Sigmoid colon (tissue), 7 donors: ENCODE measurements around the gene EP300. TPM values are rescaled to one million over a fixed set of nuclear protein-coding genes. Genes with fewer than 3 reads are reported as not detected.
"Not testable (repeated sequence)": the region's sequence is repeated elsewhere in the genome, so short reads cannot be mapped to it uniquely, and the experiment has no call there.

Experiments used
- DNase-seq: peaks from one replicate; pipeline ENCODE4 v3.0.0-alpha.2; 2019
- H3K27ac ChIP-seq, 4 donors: fragments of 200-600 bp; sonication (generic); one replicate each; pipeline ENCODE4 v1.5.1; 2016 to 2019; ENCODE audit warnings: mild to moderate bottlenecking in 1 of 4
- H3K27me3 ChIP-seq, 3 donors: fragments of 200-600 bp; sonication (generic); one replicate each; pipeline ENCODE4 v1.5.1; 2019; ENCODE audit warnings: mild to moderate bottlenecking in 1 of 3
- H3K36me3 ChIP-seq, 4 donors: fragments of 200-600 bp; sonication (generic); one replicate each; pipeline ENCODE4 v1.5.1; 2016 to 2019
- H3K4me1 ChIP-seq, 4 donors: fragments of 200-600 bp; sonication (generic); one replicate each; pipeline ENCODE4 v1.5.1; 2017 to 2019
- H3K4me3 ChIP-seq, 4 donors: fragments of 200-600 bp; sonication (generic); one replicate each; pipeline ENCODE4 v1.5.1; 2017 to 2019; ENCODE audit warnings: mild to moderate bottlenecking in 2 of 4, moderate library complexity in 1 of 4
- H3K9me3 ChIP-seq, 4 donors: fragments of 200-600 bp in 3 of 4; sonication (generic) in 3 of 4; one replicate each; pipeline versions ENCODE4 v1.5.1 to v1.6.1; 2013 to 2019
- CTCF ChIP-seq, 4 experiments: fragments of 450-650 bp in 3 of 4; fragments of 200-600 bp in 1 of 4; IDR thresholded peaks; one replicate each; pipeline ENCODE4 v1.5.1; 2016 to 2019; ENCODE audit warnings: antibody characterized with exemption in 4 of 4, mild to moderate bottlenecking in 3 of 4, moderate library complexity in 2 of 4
- EP300 ChIP-seq, 4 donors: sonication (generic); formaldehyde crosslinking; IDR thresholded peaks; one replicate each; pipeline ENCODE4 v1.6.1; 2017; ENCODE audit warnings: antibody characterized with exemption in 4 of 4
- POLR2A ChIP-seq, 2 donors: fragments of 450-650 bp; IDR thresholded peaks; one replicate each; pipeline ENCODE4 v1.6.1; 2016; ENCODE audit warnings: antibody characterized with exemption in 2 of 2, mild to moderate bottlenecking in 2 of 2, moderate library complexity in 2 of 2
- POLR2AphosphoS5 ChIP-seq, 4 donors: sonication (generic); formaldehyde crosslinking; IDR thresholded peaks; one replicate each; pipeline ENCODE4 v1.6.1; 2017; ENCODE audit warnings: antibody characterized with exemption in 4 of 4
- WGBS, 2 donors: extraction: QIAGEN DNeasy Blood & Tissue Kit; methylation state at CpG; one replicate each; pipeline ENCODE4 v1.1.7; 2013; 5-methylcytosine and 5-hydroxymethylcytosine counted together
- intact Hi-C: fragments of 100-400 bp; cut with DNase I; formaldehyde crosslinking; loops from one replicate; pipeline ENCODE4 v1.15.1; 2023
- polyA plus RNA-seq, 3 donors: library from polyadenylated mRNA; stranded (reverse); fragments of 200-250 nt; gene quantifications; one replicate each; pipeline ENCODE4 v1.2.3, GENCODE V29; 2013
- total RNA-seq, 4 donors: library from RNA; depleted of rRNA; stranded (reverse); fragments of >200 nt; gene quantifications; one replicate each; pipeline ENCODE4 v1.1.0, GENCODE V29; 2016
- donor health status: healthy with polysubstance abuse.
- donor health status: Bipolar disorder and iron deficiency.
- donor health status: healthy.

The EP300 gene
- total and polyA plus RNA-seq, 7 donors, result 6.0 to 109 (median 59.6) TPM

GRCh38 chr22:41096391-41096790, 4.0 kb downstream of the EP300 start:
- no peaks in the 10 kb centered on the region for H3K9me3 ChIP-seq
- 70 to 75% methylated on average over 3 of the region's 3 CpGs for WGBS, 2 donors
- no peak for DNase-seq
- no peaks in the 10 kb centered on the region for H3K27me3 ChIP-seq
- intact Hi-C loops, result no loop called here
- peak overlapping the region in 3 of 4 donors; percentile 21 to 49 (median 40) for H3K27ac ChIP-seq
- no peaks in the 10 kb centered on the region for H3K36me3 ChIP-seq
- peaks cover 0 to 79% (median 69%) of the 10 kb centered on the region in 4 donors for H3K4me1 ChIP-seq
- TF ChIP-seq EP300 (IDR thresholded peaks at IDR 0.05), result no peak
- H3K4me3 ChIP-seq, result peak overlapping the region in 1 of 4 donors; percentile 93

GRCh38 chr22:41096841-41097240, 4.4 kb downstream of the EP300 start:
- intact Hi-C loops, result no loop called here
- no peaks in the 10 kb centered on the region for H3K36me3 ChIP-seq
- H3K4me3 ChIP-seq, result no peak overlapping the region
- no peak for TF ChIP-seq CTCF (IDR thresholded peaks at IDR 0.05)
- TF ChIP-seq POLR2AphosphoS5 (IDR thresholded peaks at IDR 0.05), result no peak
- no peak for DNase-seq
- H3K9me3 ChIP-seq, result no peaks in the 10 kb centered on the region
- H3K4me1 ChIP-seq, result peaks cover 0 to 83% (median 73%) of the 10 kb centered on the region in 4 donors
- H3K27me3 ChIP-seq, result no peaks in the 10 kb centered on the region
- WGBS, 2 donors, result 74 to 80% methylated on average over 4 of the region's 4 CpGs
- peak overlapping the region in 3 of 4 donors; percentile 21 to 49 (median 40) for H3K27ac ChIP-seq

- no peak overlapping the region for H3K27ac ChIP-seq
- H3K36me3 ChIP-seq, result no peaks in the 10 kb centered on the region
- no peaks in the 10 kb centered on the region for H3K27me3 ChIP-seq
- TF ChIP-seq EP300 (IDR thresholded peaks at IDR 0.05), result no peak
- H3K4me3 ChIP-seq, result no peak overlapping the region
- intact Hi-C loops, result no loop called here
- DNase-seq, result no peak
- H3K4me1 ChIP-seq, result peaks cover 0 to 95% (median 87%) of the 10 kb centered on the region in 4 donors
- WGBS, 2 donors, result 84 to 90% methylated on average over 16 of the region's 16 CpGs
- H3K9me3 ChIP-seq, result no peaks in the 10 kb centered on the region
Observed at GRCh38 chr22:41099036-41099435, 6.6 kb downstream of the EP300 start.

- peaks cover 0 to 45% (median 39%) of the 10 kb centered on the region in 4 donors for H3K4me1 ChIP-seq
- peak overlapping the region in 3 of 4 donors; percentile 23 to 29 (median 25) for H3K27ac ChIP-seq
- H3K4me3 ChIP-seq, result no peak overlapping the region
- peaks cover 0 to 15% (median 0%) of the 10 kb centered on the region in 4 donors for H3K36me3 ChIP-seq
- TF ChIP-seq EP300 (IDR thresholded peaks at IDR 0.05) (no peak), CTCF (IDR thresholded peaks at IDR 0.05) (no peak), POLR2A (IDR thresholded peaks at IDR 0.05) (no peak), POLR2AphosphoS5 (IDR thresholded peaks at IDR 0.05) (no peak)
- WGBS, 2 donors, result 76% methylated on average over 8 of the region's 8 CpGs
- DNase-seq, result no peak
- no peaks in the 10 kb centered on the region for H3K9me3 ChIP-seq
- intact Hi-C loops, result no loop called here
- H3K27me3 ChIP-seq, result no peaks in the 10 kb centered on the region
Observed at GRCh38 chr22:41106122-41106968, 14.0 kb downstream of the EP300 start.

- H3K36me3 ChIP-seq, result peaks cover 0 to 17% (median 0%) of the 10 kb centered on the region in 4 donors
- intact Hi-C loops, H3K9me3 ChIP-seq, H3K27me3 ChIP-seq, H3K4me3 ChIP-seq, DNase-seq: not testable (repeated sequence)
- 89 to 91% methylated on average over 9 of the region's 9 CpGs for WGBS, 2 donors
- H3K27ac ChIP-seq, result peak overlapping the region in 2 of 4 donors; percentile 25 to 29
- peaks cover 0 to 41% (median 34%) of the 10 kb centered on the region in 4 donors for H3K4me1 ChIP-seq
Observed at GRCh38 chr22:41106969-41107325, 14.6 kb downstream of the EP300 start.

GRCh38 chr22:41110968-41111367, 18.6 kb downstream of the EP300 start:
- H3K4me3 ChIP-seq, result no peak overlapping the region
- H3K27ac ChIP-seq, result no peak overlapping the region
- H3K36me3 ChIP-seq, result peaks cover 0 to 22% (median 0%) of the 10 kb centered on the region in 4 donors
- no peaks in the 10 kb centered on the region for H3K27me3 ChIP-seq
- intact Hi-C loops, result no loop called here
- 89 to 92% methylated on average over 10 of the region's 10 CpGs for WGBS, 2 donors
- H3K4me1 ChIP-seq, result peaks cover 0 to 44% (median 26%) of the 10 kb centered on the region in 4 donors
- no peaks in the 10 kb centered on the region for H3K9me3 ChIP-seq
- no peak for DNase-seq
- TF ChIP-seq POLR2AphosphoS5 (IDR thresholded peaks at IDR 0.05) (no peak), EP300 (IDR thresholded peaks at IDR 0.05) (no peak), CTCF (IDR thresholded peaks at IDR 0.05) (no peak), POLR2A (IDR thresholded peaks at IDR 0.05) (no peak)
